Central memory CD8-positive, alpha-beta T cell (primary cell): Measurements from ENCODE around the gene CD6.
A peak's percentile ranks its signal among the peaks of the same experiment; 100 is the strongest.

Source experiments
- ATAC-seq: fragments of 150-1000 bp; cut with Tn5 transposase; replicated peaks from 2 replicates; pipeline ENCODE4 v1.10.0; 2022; ENCODE audit warnings: mild to moderate bottlenecking, moderate FRiP score, moderate number of reproducible peaks; ENCODE audit not compliant: poor library complexity, severe bottlenecking; ENCODE audit errors: extremely low read depth
- DNase-seq, 2 donors: peaks; one replicate each; pipeline ENCODE4 v3.0.0; 2021; ENCODE audit warnings: low spot score in 2 of 2
- H3K27ac Mint-ChIP-seq: one replicate; pipeline ENCODE4 v1.8.0; 2022; ENCODE audit warnings: low read depth, mild to moderate bottlenecking, moderate library complexity, mixed read lengths
- H3K27me3 Mint-ChIP-seq: one replicate; pipeline ENCODE4 v1.8.0; 2022; ENCODE audit warnings: mixed read lengths
- H3K36me3 Mint-ChIP-seq: one replicate; pipeline ENCODE4 v1.8.0; 2022; ENCODE audit warnings: mild to moderate bottlenecking, moderate library complexity, mixed read lengths; ENCODE audit not compliant: insufficient read depth
- H3K4me1 Mint-ChIP-seq: one replicate; pipeline ENCODE4 v1.8.0; 2022; ENCODE audit warnings: mixed read lengths
- H3K4me3 Mint-ChIP-seq: one replicate; pipeline ENCODE4 v1.8.0; 2022; ENCODE audit warnings: mild to moderate bottlenecking, moderate library complexity, mixed read lengths
- H3K9me3 Mint-ChIP-seq: one replicate; pipeline ENCODE4 v1.8.0; 2022; ENCODE audit warnings: mixed read lengths

The CD6 gene

DNA sequence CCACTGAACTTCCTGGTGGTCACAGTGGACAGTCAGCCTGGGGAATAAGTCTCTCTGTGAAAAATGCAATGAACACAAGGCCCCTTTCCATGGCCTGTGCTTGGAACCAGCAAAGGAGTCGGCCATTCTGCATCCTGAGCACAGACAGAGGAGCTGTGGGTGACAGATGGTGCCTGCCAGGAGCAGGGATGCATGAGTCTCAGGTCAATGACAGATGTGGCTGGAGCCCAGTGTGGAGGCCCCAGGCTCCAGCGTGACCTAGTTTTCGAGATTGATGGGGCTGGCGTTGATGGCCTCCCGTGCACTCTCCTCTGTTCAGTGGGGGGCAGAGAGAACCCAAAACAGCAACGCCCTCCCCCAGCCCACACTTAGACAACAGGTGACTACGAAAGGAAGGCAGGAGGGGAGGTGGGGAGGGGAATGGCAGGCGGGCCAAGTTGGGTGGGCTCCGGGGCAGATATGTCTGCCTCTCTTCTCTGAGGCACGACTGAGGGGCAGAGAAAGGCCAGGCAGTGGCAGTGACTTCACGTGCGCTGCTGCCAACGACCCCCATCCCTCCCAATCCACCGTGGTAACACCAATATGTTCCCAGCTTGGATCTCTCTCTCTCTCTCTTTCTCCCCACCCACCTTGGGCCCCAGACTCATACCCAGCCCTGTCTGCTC is 96.4 kb downstream of the CD6 start:
- H3K4me1 Mint-ChIP-seq: peaks cover 72% of the 10 kb centered on the region
- H3K27ac Mint-ChIP-seq: peak overlapping the region; percentile 75
- no peak overlapping the region for H3K4me3 Mint-ChIP-seq
- no peaks in the 10 kb centered on the region for H3K9me3 Mint-ChIP-seq
- DNase-seq (no peak), ATAC-seq (no peak)
- H3K36me3 Mint-ChIP-seq: peaks cover 4% of the 10 kb centered on the region
- no peaks in the 10 kb centered on the region for H3K27me3 Mint-ChIP-seq

- Mint-ChIP-seq H3K27ac (peak overlapping the region; percentile 75), H3K36me3 (peaks cover 4% of the 10 kb centered on the region), H3K4me1 (peaks cover 67% of the 10 kb centered on the region), H3K9me3 (no peaks in the 10 kb centered on the region), H3K4me3 (no peak overlapping the region), H3K27me3 (no peaks in the 10 kb centered on the region)
- no peak for DNase-seq
- no peak for ATAC-seq
Observed at GRCh38 chr11:61068581-61068980, 97.1 kb downstream of the CD6 start.

DNA sequence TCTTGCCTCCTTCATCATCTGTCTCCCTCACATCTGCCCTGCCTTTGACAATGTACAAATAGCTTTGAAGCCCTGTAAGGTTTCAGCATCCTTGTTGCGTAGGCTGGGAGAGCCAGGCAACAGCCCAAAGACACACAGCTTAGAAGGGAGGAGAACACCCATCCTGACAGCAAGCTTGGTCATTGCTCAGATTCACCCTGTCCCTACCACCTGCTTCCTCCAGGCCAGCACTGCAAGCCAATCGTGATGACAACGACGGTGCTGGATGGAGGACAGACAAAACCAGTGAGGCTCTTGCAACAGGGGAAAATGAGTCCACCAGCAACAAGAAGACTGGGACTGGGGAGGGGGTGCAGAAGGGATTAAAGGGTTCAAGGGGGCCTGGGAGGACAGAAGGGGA is 97.9 kb downstream of the CD6 start:
- H3K9me3 Mint-ChIP-seq: no peaks in the 10 kb centered on the region
- DNase-seq (no peak), ATAC-seq (no peak)
- peaks cover 71% of the 10 kb centered on the region for H3K4me1 Mint-ChIP-seq
- H3K4me3 Mint-ChIP-seq: no peak overlapping the region
- H3K27ac Mint-ChIP-seq: peak overlapping the region; percentile 75
- H3K36me3 Mint-ChIP-seq: peaks cover 4% of the 10 kb centered on the region
- no peaks in the 10 kb centered on the region for H3K27me3 Mint-ChIP-seq
